HG02970 (cell line): ENCODE data around the gene PAN3.

Experiments
- ATAC-seq: cut with Tn5 transposase; IDR thresholded peaks from one replicate; pipeline ENCODE4 v1.9.1; 2021; ENCODE audit warnings: mild to moderate bottlenecking, moderate library complexity, moderate number of reproducible peaks; ENCODE audit not compliant: unreplicated experiment, low FRiP score

Gene PAN3

GRCh38 chr13:28286263-28286662, 147.9 kb downstream of the PAN3 start:
- no peak for ATAC-seq

GRCh38 chr13:28297341-28297740, 159.0 kb downstream of the PAN3 start:
- no peak for ATAC-seq

GRCh38 chr13:28299916-28300315, 161.6 kb downstream of the PAN3 start:
- ATAC-seq = no peak

- ATAC-seq = no peak
These were observed 163.5 kb downstream of the PAN3 start for GRCh38 chr13:28301839-28302238.

- ATAC-seq = no peak
These were observed 168.0 kb downstream of the PAN3 start for GRCh38 chr13:28306325-28306724.

GRCh38 chr13:28313579-28313978, 175.2 kb downstream of the PAN3 start:
- ATAC-seq = no peak

- no peak for ATAC-seq
These were observed 176.5 kb downstream of the PAN3 start for GRCh38 chr13:28314879-28315278.

GRCh38 chr13:28316129-28316528, 177.8 kb downstream of the PAN3 start:
- ATAC-seq = no peak

- no peak for ATAC-seq
These were observed 178.5 kb downstream of the PAN3 start for GRCh38 chr13:28316836-28317235.

- ATAC-seq = no peak
These were observed 180.2 kb downstream of the PAN3 start for GRCh38 chr13:28318496-28318895.

- no peak for ATAC-seq
These were observed 181.2 kb downstream of the PAN3 start for GRCh38 chr13:28319528-28319927.

GRCh38 chr13:28320209-28320608, 181.9 kb downstream of the PAN3 start:
- no peak for ATAC-seq

GRCh38 chr13:28320884-28321574, 182.7 kb downstream of the PAN3 start:
- ATAC-seq = no peak

GRCh38 chr13:28321756-28322155, 183.4 kb downstream of the PAN3 start:
- ATAC-seq = no peak

- ATAC-seq = no peak
These were observed 184.0 kb downstream of the PAN3 start for GRCh38 chr13:28322256-28322905.

GRCh38 chr13:28324181-28324789, 185.9 kb downstream of the PAN3 start:
- ATAC-seq = no peak

- no peak for ATAC-seq
These were observed 186.7 kb downstream of the PAN3 start for GRCh38 chr13:28325022-28325421.

- ATAC-seq = no peak
These were observed 187.7 kb downstream of the PAN3 start for GRCh38 chr13:28326056-28326455.

GRCh38 chr13:28327373-28328270, 189.3 kb downstream of the PAN3 start:
- ATAC-seq = no peak

GRCh38 chr13:28328271-28328607, 189.9 kb downstream of the PAN3 start:
- no peak for ATAC-seq
